Esophagus mucosa (tissue), 1 donor: Measurements from ENCODE around the gene MKI67. TPM values are rescaled to one million over a fixed set of nuclear protein-coding genes. Genes with fewer than 3 reads are reported as not detected.
"Not testable (repeated sequence)": the region's sequence is repeated elsewhere in the genome, so short reads cannot be mapped to it uniquely, and the experiment has no call there.

Source experiments
- ATAC-seq: fragments of 200-7000 bp; cut with Tn5 transposase; one replicate; pipeline ENCODE4 v1.9.1; 2020
- total RNA-seq: library from RNA; stranded (reverse); gene quantifications from one replicate; pipeline ENCODE4 v1.2.4, GENCODE V29; 2023
- donor health status: DM: yes; HTN: yes; CAD: no.

MKI67 gene
- total RNA-seq, 1 donor from 2014 or later: 51.7 TPM

DNA sequence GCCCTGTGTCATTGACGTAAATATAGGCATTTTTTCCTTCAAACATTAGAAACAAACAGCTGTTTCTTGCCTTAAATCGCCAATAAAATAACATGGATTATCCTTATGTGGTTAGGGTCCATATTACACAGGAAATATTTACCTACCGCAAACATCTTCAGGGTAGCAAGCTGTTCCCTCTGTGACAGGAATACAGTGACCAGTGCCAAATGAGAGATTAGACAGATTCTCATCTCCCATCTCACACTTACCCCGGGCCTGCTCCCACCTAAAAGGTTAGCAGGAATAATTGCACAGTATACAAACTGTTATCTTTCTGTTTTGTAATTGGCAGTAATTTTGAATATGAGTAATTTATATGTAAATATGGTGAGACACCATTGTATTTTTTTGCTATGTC, 16.5 kb downstream of the MKI67 start:
- ATAC-seq: no peak

DNA sequence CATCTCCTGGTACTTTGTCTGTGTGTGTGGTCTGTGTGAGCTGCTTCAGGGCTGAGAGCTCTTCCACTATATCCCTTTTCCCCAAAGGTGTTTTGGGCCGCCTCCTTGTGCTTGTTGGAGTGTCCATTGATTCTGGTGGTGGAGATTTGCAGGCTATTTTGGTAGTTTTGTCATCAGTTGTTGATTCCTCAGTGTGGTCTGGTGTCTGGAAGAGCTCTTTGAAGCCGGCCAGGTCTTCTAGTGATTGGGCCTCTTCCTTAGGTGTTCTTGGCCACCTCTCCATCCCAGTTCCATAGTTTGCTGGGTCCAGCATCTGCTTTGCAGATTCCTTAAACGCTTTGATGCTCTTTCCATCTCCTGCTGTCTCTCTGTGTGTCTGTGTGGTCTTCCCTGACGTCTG, 20.8 kb downstream of the MKI67 start:
- no peak for ATAC-seq

DNA sequence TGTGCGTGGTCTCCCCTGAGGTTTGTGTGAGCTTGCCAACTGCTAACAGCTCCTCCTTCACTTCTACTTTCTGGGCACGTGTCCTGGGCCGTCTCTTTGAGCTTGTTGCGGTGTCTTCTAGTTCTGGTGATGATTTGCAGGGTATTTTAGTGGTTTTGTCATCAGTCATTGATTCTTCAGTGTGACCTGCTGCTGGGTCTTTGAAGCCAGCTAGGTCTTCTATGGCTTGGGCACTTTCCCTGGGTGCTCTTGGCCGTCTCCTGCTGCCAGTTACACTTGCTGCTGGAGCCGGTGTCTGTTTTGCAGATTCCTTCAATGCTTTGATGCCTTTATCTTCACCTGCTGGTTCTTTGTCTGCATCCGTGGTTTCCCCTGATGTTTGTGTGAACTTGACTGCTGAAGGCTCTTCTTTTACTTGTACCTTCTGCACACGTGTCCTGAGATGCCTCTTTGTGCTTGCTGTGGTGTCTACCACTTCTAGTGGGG, 23.0 kb downstream of the MKI67 start:
- no peak for ATAC-seq

DNA sequence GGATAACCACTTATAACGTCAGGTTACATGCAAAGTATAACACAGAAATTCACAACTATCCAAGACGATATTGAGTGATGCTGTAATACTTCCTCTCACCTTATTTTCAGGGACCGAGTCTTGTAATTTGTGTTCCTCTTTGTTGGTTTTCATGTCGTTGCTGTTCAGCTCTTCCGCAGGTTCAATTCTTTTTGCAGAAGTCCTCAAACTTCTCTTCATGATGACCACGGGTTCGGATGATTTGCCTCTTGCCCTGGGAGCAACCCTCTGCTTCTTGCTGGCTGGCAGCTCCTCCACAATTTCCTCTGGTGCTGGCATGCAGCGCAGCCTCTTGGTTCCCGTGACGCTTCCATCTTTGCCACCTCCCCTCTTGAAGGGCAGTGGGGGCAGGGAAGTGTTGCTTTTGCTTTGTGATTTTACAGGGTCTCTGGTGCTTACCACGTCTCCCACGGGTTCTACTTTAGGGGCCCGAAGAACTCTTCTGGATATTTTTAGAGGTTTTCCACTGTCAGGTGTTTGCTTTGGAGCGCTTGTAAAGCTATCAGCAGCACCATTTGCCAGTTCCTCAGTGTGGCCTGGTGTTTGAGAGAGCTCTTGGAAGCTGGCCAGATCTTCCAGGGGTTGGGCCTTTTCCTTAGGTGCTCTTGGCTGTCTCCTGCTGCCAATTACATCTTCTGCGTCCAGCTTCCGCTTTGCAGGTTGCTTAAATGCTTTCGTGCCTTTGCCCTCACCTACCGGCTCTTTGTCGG, 23.6 kb downstream of the MKI67 start:
- ATAC-seq: no peak

DNA sequence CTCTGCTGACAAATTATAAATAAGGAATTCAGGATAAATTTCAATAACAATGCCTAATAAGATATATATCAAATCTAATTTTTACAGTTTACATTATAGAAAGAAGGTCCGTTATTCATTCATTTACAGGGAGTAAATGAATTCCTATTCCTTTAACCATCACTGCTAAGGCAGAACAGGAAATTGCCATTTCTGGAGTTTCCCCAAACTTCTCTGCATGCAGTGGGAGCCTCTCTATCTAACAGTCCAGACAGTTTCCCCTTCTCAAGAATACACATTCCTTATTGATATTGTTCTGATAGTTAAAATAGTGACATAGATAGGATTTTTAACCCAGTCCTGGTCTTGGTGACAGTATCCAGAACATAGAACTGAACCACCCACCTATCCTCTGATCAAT, 24.3 kb downstream of the MKI67 start:
- no peak for ATAC-seq

DNA sequence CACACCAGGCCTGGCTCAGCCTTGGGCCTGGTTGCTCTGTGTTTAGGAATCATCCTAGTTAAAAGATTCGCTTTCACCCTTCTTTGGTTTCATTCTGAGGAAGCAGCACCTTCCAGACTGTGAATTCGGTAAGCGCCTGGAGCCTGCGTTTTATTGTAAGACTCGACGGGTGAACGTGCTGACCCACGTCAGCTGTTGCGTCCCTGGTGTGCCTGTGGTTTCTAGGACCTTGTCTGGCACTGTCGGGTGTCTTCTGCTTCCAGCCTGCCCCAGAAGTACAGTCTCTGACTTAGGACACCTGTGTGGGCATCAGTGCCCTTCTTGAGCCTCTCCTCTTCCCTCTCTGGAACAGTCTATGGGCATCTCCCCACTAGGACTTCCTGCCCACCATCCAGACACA, 26.3 kb downstream of the MKI67 start:
- ATAC-seq: no peak

DNA sequence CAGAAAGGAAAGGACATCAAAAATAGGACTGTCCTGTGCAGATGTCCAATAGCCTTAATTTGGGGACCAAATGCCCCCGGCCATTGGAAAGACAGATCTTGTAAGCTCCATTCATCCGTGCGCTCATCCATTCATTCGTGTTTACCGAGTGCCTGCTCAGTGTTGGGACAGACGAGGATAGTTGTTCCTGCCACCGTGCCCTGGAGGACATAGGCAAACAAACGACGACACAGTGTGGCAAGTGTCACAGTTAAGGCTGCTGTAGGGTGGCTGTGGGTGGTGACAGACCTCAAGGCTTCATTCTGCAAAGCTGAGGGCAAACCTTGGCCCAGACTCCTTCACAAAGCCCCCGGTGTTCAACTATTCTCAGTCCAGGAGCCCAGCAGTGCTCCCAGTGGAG, 27.6 kb downstream of the MKI67 start:
- ATAC-seq: no peak

DNA sequence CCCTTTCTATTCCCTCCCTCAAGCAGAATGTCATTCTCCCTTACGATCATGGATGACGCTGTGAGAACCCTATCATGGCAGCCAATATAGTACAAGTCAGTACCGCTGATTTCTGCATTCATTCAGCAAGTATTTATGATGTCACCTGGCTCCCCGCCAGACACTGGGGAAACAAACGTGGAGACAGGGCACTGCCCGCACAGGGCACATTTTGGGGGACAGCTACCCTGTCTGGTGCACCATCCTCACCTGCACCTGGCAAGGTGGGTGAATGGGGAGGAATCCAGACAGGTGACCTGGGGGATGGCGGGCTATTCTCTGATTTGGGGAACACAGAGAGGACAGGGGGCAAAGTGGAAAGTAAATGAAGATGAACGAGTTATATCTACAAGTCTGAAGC, 28.4 kb downstream of the MKI67 start:
- no peak for ATAC-seq

DNA sequence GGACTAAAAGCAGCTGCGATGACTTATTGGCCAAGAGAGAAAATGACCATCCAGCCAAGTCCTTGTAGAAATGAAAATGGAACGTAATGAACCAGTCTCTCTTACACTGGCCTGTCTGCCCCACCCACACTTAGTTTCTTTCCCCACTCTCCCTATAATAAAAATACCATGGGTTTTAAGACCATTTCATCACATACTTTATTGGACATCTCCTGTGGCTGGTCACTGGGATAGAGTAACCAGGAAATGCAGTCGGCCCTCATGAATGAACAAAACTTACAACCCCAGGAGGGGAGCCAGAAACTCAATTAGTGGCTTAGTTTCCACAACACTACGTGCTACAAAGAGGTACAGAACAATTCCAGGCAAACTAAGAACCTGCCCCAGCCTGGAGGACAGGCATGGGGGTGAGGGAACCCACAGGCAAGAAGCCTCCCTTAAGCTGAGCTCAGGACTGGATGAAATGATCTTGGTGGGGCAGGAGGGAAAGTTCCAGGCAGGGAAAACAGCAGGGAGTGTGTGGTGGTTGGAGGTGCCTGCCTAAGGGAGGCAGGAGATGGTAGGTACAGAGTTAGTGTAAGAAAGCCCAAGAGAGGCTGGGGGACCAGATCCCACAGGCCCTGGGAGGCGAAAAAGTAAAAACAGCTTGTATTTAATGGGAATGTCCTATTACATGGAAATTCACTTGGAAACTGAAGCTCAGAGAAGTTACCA, 29.6 kb downstream of the MKI67 start:
- ATAC-seq: no peak

DNA sequence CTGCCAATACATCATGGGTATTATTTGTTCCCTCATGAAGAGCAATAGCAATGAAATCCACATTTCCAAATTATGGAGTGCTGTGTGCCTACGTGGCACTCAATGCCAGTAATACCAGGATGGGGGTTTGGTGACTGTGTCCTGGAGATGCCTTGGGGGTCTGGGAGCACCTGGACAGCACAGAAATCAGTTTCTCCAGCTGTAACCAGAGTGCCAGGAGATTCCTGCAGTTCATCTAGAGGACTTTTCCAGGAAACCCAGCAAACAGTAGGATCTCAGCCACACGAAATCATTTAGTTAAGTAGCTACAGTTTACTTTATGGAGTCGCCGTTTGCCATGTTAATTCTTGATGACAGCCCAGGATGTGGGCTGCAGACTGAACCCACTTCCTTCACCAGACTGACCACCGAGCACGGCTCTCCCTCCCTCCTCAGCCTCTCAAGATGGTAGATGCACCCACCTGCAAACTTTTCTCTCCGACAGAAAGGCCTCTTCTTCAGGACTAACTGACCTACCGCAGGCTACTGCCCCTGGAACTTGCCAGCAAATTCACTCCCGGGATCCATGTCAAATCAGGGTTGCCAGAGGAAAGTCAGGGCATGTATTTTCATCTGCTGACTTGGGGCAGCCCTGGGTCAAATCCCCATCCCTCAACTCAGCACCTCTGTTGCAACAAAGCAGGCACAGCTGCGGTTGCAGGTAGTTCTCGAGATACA, 30.3 kb downstream of the MKI67 start:
- no peak for ATAC-seq

DNA sequence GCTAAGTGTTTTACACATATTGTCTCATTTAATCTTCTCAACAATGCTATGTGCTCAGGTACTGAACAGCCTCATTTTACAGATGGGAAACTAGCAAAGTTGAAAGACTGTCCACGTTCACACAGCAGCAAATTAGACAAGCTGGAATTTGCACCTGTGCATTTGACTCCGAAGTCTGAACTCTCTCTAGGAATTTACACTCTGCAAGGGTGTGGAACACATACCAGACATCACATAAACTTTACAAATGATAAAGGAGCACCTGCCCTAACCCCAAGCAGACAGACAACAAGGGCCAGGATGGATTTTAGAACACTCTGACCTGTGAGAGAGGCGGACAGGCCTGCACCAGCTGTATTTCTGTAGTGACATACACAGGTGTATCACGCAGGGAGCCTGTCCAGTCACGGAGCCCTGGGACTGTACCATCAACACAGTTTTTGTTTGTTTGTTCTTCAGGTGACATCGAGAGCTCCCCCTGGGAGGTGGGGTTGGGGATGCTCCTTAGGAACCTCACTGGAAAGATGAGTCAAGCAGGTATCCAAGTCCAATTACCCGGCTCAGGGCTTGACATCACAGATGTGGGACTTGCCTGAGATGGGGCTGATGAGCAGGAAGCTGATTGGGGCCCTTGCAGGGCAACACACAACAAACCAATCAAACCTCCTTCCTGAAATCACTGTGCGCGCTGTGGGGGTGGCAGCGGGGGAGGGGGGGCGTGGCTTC, 31.0 kb downstream of the MKI67 start:
- no peak for ATAC-seq

DNA sequence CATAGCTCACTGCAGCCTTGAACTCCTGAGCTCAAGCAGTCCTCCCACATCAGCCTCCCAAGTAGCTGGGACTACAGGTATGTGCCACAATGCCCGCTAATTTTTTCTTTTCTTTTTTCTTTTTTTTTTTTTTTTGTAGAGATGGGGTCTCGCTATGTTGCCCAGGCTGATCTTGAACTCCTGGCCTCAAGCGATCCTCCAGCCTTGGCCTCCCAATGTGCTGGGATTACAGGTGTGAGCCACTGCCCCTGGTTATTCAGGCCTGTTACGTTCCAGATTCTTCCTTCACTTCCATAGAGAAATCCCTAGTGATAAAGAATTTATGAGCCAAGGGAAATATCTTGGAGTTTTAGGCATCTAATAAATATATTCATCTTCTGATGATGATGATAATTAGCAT, 31.6 kb downstream of the MKI67 start:
- not testable (repeated sequence) for ATAC-seq

DNA sequence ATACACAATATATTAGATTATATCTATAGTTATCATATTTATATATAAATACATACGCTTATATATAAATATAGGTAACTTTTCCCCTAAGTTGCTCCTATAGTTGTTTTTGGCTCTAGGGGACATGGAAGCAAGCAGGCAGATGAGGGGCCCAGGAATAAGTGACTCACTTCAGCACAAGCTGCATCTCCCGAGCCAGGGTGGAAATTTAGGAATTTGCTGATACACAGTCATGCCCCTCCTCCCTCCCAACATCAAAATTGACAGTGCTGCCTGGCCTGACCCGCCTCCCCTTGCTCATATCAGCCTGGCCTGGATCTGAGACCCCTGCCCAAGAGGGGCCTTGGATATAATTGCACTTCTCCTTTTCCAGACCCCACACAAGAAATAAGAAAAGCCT, 33.8 kb downstream of the MKI67 start:
- no peak for ATAC-seq

DNA sequence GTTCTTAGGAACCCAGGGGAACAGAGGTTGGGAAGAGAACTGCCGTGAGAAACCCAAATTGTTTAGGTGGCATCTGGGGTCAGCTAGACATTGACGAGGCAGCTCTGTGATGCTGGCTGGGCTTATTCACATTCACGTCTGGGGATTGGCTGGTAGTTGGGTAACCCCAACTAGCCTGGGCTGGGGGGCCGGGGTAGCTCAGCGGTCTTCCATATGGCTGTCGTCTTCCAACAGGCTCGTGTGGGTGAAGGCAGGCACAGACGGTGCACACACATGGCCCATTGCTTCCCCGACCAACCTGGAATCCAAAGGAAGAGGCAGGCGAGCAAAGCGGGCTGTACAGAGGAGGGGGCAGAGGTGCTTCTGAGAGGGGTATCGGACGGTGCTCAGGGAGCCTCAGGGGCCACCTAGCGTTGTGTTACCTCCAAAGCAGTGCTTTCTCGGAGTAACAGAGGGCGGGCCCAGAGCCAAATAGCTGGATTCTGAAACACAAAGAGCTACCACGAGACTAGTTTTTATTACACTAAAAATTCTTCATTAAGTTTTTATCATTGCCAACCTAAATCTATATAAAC, 34.5 kb downstream of the MKI67 start:
- ATAC-seq: no peak

DNA sequence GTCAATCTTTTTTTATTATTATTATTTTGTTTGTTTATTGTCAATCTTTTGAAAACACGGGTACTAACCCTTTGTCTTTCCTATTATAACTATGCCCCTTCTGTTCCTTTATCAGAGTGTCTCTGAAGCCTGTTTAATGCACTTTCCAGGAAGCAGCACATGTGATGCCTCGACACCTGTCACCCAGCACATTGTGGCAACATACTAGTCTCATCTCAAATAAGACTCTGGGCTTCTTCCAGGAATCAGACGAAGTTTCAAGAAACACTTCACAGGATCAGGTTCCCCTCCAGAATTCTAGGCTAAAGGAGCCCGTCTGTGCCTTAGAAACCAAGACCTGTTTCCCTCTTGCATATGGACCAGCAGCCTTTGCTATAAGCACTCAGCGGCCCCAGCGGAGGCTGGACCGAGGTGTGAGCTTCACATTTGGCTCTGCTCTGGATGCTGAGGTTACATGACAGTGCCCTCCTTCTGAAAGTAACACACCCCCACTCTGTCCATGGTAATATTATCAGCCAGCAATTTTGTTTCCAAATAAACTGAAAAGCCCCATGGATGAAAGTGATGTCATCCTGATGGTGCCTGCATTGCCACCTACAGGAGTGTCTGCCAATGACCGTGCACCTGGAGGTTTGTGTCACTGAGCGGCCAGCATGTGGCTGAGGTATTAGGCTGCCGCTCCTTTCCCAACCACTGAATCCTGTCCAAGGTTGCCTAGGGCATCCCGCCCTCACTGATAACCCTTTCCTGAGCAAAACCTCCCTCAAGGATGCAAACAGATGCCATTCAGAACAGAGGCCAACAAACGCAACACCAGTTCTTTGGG, 38.1 kb downstream of the MKI67 start:
- ATAC-seq: peak; percentile 61

DNA sequence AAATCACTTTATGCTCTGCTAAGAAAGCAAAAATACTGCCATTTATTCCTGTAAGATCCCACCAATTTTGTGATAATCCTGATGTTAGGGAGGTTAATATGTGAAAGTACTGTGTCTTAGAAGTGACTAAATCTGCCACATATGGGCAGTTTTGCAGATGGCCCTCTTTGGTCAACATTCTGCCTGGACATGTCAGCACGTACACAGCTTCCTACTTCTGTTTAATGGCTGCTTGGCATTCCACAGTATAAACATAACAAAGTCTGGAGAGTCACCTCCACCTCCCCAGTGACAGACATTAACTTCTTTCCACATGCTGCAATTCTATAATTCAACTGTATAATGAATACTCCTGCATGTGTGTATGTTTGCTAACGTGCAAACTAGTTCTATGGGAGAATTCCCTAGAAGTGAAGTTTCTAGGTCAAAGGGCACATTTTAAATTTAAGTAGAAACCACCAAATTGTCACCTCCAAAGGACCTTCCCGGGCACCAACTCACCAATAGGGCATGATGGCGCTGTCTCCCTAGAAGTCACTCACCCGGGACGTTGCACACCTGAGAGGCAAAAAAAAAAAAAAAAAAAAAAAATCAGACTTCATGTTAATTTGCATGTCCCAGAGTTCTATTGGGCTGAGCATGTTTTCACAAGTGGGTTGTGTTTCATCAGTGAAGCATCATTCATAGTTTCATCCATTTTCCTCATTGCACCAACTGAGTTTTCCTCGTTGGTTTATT, 38.9 kb downstream of the MKI67 start:
- no peak for ATAC-seq

DNA sequence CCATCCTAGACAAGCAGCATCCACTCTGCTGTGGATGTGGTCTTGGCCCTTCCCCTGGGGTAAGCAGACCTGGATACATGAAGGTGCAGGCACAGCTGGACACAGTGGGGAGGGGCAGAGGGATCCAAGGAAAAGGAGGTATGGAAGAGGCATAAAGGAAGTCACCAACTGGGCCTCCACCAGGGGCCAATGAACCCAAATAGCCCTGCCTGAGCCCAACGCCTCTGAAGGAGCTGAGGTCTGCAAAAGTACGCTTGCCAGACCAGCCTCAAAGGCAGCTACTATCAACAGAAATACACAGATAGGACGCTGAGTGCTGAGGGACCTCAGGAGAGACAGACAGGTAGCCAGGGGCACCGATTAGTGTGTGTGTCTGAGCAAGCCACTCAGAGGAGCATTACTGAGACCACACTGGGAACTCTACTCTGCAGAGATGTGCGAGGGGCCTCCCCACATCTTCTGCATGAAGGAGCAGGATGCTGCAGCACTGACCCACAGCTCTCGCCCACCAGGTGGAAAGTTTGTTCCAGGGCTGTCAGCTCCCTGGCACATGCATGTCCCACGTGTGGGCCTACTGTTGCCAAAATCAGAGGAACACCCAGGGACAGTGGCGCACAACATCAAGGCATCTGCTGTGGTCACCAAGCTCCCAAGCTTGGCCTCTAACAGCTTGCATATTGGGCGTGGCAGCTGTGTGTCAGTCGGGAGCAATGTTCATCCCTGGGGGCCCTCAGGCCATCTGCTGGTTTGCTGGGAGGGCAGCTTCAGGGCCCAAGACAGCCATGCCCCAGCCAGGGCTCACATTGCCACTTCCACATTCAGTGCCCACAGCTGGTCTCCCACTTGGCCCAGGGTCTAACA, 40.0 kb downstream of the MKI67 start:
- ATAC-seq: peak; percentile 33

DNA sequence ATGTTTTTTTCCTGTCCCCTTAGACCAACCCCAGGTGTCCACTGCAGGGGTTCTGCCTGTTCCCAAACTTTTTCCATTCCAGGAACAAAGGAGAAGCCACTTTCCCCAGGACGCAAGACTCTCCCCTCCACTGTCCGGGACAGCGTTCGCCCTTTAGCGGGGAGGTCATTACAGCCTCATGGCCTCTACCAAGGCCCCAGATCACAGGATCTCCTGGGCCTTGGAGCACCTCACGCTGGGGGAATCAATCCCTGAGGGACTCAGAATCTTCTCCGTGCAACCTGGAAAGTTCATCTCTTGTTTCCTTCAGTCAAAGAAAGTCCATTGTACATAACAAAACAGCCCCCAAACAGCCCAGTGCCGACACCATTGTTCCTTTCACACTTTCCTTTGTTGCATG, 41.2 kb downstream of the MKI67 start:
- no peak for ATAC-seq

DNA sequence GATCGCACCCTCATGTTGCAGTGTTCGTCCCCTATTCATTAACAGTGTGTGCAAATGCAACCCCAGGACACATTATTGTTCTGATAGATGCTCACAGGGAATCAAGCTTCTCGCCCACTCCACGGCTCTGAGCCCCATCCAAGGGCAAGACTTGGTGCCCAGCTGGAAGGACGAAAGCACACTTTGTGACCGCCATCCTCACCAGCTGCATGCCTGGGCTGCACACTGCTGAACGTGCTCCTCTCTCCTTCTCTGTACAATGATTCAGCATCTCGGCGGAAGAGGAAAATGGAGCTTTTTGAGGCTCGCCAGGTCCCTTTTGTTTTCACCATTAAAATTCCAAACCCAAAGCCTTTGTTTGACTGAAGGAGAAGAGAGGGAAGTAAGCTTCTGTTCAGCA, 41.9 kb downstream of the MKI67 start:
- ATAC-seq: no peak
